ENCODE measurements around the gene BANP.

DNA sequence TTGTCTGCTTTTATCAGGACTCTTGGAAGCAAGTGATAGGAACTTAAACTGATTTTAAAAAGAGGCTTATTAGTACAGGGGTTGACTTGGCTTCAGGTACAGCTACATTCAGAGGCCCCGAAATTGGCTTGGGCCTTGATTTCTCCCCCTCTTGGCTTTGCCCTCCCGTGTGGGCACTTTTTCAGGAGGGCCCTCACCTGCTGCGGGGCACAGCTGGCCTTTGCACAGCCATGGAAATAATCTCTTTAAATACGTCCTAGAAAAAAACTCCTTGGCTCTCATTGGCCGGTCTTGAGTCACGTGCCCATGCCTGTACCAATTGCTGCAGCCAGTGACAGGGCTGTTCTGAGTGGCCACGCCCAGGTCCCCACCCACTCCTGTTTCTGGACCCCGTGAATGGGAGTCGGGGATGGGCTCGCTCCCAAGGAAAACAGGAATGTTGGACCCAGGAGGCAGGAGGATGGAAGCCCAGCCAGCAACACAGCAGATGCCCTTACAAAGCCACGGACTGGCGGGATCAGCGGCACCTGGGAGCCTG, 29.9 kb upstream of the BANP start:
- TF ChIP-seq, protein P1, sequence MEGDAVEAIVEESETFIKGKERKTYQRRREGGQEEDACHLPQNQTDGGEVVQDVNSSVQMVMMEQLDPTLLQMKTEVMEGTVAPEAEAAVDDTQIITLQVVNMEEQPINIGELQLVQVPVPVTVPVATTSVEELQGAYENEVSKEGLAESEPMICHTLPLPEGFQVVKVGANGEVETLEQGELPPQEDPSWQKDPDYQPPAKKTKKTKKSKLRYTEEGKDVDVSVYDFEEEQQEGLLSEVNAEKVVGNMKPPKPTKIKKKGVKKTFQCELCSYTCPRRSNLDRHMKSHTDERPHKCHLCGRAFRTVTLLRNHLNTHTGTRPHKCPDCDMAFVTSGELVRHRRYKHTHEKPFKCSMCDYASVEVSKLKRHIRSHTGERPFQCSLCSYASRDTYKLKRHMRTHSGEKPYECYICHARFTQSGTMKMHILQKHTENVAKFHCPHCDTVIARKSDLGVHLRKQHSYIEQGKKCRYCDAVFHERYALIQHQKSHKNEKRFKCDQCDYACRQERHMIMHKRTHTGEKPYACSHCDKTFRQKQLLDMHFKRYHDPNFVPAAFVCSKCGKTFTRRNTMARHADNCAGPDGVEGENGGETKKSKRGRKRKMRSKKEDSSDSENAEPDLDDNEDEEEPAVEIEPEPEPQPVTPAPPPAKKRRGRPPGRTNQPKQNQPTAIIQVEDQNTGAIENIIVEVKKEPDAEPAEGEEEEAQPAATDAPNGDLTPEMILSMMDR (conservative IDR thresholded peaks at IDR 0.05; ENCODE audit: low read depth, low read length), result no peak
- TF ChIP-seq EZH2 (IDR thresholded peaks at IDR 0.05; ENCODE audit: low read length, unreplicated experiment), result no peak
- TF ChIP-seq EZH2phosphoT487 (IDR thresholded peaks at IDR 0.05; ENCODE audit: borderline replicate concordance, low read length), result no peak

Data from PC-3 (cell line).